GM04504 (cell line): ENCODE results near the gene CYP2A7.
"Not testable (repeated sequence)": the region's sequence is repeated elsewhere in the genome, so short reads cannot be mapped to it uniquely, and the experiment has no call there.

Source experiments
- DNase-seq: peaks from one replicate; pipeline ENCODE4 v3.0.0-alpha.2; 2012; ENCODE audit warnings: low read depth

Gene CYP2A7

GRCh38 chr19:40842997-40843652 lies 38.9 kb downstream of the CYP2A7 start:
- DNase-seq, result not testable (repeated sequence)

- not testable (repeated sequence) for DNase-seq
Observed at GRCh38 chr19:40842012-40842411, 40.0 kb downstream of the CYP2A7 start.

DNA sequence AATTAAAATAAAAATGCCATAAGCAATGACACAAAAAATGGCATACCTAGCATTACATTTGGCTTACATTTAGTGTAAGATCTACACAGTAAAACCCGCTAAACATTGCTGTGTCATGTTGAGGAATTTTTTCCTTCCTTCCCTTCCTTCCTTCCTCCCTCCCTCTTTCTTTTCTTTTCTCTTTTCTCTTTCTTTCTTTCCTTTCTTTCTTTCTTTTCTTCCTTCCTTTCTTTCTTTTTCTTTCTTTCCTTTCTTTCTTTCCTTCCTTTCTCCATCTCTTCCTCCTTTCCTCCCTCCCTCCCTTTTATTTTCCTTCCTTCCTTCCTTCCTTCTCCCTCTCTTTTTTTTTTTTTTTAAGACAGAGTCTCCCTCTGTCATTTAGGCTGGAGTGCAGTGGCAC lies 43.6 kb downstream of the CYP2A7 start:
- DNase-seq, result not testable (repeated sequence)

- no peak for DNase-seq
Observed at GRCh38 chr19:40836754-40837429, 45.1 kb downstream of the CYP2A7 start.

- not testable (repeated sequence) for DNase-seq
Observed at GRCh38 chr19:40833728-40834533, 48.1 kb downstream of the CYP2A7 start.

DNA sequence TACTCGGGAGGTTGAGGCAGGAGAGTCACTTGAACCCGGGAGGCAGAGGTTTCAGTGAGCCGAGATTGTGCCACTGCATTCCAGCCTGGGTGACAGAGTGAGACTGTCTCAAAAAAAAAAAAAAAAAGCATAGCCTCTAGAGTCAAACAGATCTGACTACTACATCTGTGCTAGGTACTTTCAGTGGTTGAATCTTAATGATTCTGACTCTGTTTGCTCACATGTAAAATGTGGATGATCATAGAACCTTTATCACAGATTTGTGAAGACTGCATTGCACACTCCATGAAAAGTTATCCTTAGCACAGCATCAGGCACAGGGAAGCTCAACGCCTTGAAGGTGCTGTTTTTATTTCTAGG lies 49.6 kb downstream of the CYP2A7 start:
- not testable (repeated sequence) for DNase-seq

- peak; percentile 98 for DNase-seq
Observed at GRCh38 chr19:40831502-40832430, 50.3 kb downstream of the CYP2A7 start.

GRCh38 chr19:40830741-40831140 lies 51.3 kb downstream of the CYP2A7 start:
- not testable (repeated sequence) for DNase-seq

GRCh38 chr19:40829205-40829604 lies 52.8 kb downstream of the CYP2A7 start:
- no peak for DNase-seq

DNA sequence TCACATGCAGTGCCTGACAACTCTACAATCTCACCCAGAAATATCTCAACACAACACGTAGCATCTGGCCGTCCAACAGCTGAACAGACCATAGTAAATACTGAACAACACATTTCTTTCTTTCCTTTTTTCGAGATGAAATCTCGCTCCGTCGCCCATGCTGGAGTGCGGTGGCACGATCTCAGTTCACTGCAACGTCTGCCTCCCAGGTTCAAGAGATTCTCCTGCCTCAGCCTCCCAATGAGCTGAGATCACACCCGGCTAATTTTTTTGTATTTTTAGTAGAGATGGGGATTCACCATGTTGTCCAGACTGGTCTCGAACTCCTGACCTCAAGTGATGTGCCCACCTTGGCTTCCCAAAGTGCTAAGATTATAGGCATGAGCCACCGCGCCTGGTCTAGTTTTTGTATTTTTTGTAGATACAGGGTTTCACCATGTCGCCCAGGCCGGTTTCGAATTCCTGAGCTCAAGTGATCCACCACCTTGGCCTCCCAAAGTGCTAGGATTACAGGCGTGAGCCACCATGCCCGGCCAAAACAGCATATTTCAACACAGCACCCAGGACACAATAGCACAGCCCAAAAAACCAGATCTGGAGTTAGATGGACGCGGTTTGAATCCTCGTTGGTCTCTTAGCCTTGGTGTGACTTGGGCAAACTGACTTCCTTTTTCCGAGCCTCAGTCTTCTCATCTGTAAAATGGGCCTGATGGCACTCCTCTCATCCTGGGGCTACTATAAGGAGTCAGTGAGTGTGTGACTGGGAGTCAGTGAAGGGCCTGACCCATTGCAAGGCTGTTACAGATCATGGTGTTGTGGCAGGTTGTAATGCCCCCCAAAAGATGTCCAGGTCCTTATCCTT lies 54.4 kb downstream of the CYP2A7 start:
- no peak for DNase-seq

- not testable (repeated sequence) for DNase-seq
Observed at GRCh38 chr19:40826699-40827385, 55.2 kb downstream of the CYP2A7 start.

DNA sequence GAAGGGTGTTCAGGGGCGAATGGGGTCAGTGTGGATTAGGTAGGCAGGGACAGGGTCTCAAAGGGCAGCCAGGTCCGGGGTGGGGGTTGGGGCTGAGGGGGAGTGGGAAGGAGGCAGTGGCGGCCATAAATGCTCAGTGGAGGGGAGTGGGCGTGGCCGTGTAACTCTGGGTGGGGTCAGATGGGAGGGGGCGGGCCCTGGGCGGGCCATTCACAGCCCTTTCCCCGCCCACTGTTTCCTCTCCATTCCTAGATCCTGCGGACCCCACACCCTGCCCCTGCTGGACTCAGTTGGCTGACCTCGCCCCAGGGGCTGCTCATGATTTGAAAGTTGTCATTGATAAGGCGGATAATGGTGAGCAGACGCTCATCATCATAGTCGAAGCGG lies 55.7 kb downstream of the CYP2A7 start:
- not testable (repeated sequence) for DNase-seq

GRCh38 chr19:40825460-40826095 lies 56.5 kb downstream of the CYP2A7 start:
- not testable (repeated sequence) for DNase-seq
